Stimulated activated CD4-positive, alpha-beta T cell treated with anti-CD3 and anti-CD28 coated beads, Interleukin-1b, Interleukin-23, amount 100 ng/mL, for 48 hours (primary cell): ENCODE results near the gene HS3ST4.
"Not testable (repeated sequence)": the region's sequence is repeated elsewhere in the genome, so short reads cannot be mapped to it uniquely, and the experiment has no call there.

Experiments
- DNase-seq: peaks from one replicate; pipeline ENCODE4 v3.0.0-alpha.2; 2020

The HS3ST4 gene

DNA sequence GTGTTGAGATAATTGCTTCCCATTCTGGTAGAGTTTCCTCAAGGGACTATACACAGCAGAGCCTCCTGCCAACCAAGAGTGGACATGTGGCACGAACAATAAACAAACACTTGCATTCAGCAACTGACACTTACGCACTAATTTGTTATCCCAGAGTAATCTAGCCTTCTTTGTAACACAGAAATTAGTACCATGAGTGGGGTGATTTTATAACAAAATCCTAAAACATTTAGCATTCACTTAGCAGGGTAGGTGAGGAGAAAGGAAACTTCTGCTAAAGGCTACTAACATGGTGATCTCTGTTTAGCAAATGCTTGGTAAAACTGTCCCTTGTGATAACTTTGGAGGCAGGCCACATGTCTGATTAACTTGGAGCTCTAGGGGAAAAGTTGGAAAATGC is 325.2 kb downstream of the HS3ST4 start:
- DNase-seq, result no peak

DNA sequence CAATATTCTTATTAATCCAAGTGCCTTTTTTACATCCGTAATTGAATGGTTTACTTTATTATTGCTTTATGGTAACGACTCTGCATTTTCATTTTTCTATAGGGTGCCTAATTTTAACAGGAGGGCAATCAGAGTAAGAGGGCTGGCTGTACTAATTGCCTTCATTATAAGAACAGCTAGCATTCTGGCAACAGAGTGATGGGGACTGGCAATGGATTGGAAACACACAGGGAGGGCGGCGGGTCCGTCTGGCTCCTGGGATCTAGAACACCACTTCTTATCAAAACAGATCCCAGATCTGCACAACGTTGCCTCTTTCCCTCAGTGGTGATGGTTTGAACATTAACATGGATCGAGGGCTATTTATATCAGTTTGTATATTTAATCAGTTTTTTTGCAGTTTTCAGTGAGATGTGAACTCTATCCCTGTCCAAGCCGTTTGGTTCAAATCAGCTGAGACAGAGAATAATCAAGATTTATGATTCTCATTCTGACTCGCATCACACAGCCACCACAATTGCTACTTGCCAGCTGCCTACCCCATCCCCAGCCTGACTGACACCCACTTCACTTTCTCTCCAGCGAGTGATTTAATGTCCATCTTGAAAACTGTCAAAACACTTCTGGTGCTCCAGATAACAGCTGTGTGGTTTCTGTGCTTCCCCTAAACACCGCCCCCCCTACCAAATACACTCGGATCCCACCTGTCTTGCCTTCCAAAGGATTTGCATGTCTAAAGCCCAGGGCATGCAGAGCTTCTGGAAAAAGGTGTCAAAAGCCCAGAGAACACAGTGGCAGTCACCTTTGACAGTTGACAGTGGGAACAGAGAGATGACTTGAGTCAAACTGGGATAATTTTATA is 327.9 kb downstream of the HS3ST4 start:
- no peak for DNase-seq

DNA sequence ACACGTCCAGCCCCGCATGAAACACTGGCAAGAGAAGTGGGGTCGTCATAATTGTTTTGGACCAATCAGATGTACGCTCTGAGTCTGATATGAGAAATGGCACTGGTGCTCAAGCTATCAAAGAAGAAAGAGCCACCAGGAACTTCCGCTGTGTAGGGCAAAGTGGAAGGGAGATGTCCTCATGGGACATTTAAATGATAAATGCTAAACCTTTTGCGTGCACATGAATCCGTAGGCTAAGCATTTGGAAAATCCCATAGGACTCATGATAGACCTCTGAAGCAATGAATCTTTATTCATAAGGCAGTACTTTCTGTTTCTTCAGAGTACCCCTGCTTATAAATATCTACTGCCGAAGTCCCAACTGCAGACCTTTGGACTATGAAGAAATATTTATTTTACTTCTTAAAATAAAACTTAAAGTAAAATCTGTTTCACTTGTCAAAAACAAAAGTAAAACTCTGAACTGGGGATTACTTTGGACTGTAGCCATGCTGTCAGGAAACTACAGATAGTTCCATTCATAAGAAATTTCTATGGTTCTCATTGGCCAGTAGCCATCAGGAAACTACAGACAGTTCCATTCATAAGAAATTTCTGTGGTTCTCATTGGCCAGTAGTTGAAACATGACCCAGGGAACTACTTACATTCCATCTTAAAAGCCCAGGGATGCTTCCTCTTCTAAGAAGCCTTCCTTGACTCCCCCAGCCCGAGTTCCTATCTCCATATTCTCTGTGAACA is 335.1 kb downstream of the HS3ST4 start:
- DNase-seq, result no peak

DNA sequence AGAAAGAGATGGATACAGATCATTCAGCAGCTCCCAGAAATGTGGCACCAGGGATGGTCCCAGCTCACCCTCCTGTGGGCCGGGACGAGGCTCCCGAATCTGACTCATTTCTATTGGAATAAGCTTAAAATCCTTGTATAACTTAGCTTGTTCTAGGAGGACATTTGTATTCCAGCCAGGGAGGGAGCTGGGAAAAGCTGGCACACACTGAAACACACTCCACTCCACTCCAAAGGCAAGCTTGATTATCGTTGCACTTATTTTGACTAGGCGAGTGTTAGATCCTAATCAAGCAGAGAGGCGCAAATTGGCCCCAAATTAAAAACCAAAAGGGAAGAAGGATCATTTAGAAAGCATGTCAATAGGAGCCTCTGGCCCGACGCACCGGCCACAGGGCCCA is 339.5 kb downstream of the HS3ST4 start:
- no peak for DNase-seq

DNA sequence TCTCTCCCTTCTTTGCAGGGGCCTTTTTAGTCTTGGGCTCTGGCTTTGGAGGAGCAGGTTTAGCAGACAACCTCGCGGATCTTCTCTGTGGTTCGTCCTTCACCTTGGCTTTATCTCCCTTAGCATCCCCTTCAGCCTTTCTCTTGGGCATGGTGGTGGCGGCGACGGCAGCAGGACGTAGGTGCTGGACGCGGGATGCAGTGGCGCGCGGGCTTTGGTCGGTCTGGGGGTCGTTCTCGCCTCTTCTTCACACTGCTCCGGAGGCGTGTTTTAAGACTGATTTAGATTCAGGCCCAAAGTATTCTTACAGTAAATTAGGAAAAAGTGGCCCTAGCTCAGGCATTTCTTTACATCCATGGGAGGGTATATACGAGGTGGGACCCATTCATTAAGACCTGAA is 340.9 kb downstream of the HS3ST4 start:
- not testable (repeated sequence) for DNase-seq

DNA sequence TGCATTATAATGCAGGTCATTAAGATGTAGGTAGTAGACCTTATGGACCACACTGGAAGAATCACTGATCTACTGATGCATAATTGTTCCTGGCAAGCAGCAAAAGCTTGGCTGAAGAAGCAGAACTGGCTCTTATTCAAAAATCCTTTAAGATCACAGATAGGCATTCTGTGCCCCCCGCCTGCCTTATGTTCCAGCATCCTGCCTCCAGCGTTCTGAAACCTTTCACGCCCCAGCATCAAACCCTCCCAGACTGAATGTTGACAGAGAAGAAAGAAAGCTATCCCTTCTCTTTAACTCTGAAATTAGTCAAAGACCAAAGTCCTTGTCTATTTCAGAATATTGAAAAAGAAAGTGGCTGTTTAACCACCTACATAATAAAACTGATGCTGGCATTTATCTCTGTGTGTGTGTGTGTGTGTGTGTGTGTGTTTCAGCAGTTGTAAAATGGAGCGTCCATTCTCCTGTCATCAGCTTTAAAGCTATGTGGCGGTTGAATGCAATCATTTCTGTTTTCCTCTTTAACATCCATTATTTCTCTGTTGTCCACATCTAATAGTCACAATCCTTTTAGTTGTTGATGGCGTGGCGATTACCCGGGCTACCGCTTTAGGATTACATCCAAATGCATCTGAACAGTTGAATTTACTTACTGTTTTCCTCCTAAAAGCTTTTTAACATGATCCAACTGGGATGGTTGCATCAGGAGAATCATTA is 350.4 kb downstream of the HS3ST4 start:
- DNase-seq, result no peak

DNA sequence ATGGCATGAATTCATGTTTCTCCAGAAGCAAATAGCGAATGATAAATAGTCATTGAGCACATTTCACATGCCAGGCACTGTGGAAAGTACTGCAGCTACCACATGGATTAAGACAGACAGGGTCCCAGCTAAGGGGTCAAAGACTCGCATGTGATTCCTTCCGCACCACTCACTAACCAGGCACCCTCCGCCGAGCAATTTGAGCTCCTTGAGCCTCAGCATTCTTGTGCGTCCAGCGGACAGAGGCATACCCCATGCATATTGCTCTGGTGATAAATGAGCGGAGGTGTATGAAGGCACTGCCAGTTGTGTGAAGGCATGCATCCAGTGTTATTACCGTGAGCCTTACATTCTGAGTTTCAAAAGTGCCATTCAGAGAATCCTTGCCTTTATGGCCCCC is 358.7 kb downstream of the HS3ST4 start:
- DNase-seq, result no peak

DNA sequence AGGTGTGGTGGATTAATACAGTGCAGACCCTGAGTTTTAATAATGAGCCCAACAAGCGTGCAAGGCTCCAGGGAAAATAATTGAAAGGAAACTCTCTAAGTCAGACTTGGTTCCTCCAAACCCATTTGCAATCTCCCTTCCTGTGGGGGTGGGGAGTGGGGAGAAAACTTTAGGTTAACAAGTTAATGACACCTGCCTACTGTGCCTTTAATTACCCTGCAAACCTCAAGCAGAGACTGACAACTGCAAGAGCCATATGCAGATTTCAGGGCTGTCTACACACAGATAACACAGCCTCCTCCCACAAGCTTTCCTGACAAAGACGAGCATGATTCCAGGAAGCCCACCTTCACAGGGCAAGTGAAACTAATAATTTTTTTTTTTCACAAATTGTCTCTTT is 359.3 kb downstream of the HS3ST4 start:
- DNase-seq, result no peak

DNA sequence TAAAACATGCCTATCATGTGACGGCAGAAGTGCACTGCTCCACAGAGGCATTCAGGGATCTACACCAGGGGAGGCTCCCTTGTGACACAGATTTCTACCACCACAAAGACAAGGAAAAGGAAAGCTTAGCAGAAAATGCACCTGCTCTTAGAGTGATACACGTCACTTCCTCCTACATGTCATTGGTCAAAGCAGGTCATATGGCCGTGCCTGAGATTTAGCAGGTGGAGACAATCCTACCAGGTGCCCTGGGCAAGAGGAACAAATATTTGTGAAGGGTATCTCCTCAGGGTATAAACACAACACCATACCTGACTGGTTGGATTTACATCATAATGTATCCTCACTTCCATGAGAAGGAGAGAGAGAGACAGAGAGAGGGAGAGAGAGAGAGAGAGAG is 362.1 kb downstream of the HS3ST4 start:
- DNase-seq, result no peak

DNA sequence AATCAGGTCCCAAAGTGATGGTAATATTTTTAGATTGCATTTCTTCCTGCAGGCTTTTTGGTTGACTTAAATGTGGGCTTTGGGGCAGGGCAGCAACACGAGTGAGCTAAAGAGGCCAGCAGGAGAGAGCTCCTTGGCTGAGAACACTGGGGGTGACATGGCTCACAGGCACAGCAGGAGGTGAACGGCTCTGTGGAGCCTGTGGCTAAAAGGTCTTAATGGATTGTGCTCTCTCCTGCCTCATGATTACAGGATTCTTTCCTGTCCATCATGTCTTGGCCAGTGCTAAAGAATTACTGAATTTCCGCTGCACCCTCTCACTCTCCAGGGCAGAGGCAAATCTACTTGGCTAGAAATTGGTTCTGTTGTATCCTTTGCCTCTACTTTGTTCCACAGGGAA is 366.6 kb downstream of the HS3ST4 start:
- DNase-seq, result no peak

DNA sequence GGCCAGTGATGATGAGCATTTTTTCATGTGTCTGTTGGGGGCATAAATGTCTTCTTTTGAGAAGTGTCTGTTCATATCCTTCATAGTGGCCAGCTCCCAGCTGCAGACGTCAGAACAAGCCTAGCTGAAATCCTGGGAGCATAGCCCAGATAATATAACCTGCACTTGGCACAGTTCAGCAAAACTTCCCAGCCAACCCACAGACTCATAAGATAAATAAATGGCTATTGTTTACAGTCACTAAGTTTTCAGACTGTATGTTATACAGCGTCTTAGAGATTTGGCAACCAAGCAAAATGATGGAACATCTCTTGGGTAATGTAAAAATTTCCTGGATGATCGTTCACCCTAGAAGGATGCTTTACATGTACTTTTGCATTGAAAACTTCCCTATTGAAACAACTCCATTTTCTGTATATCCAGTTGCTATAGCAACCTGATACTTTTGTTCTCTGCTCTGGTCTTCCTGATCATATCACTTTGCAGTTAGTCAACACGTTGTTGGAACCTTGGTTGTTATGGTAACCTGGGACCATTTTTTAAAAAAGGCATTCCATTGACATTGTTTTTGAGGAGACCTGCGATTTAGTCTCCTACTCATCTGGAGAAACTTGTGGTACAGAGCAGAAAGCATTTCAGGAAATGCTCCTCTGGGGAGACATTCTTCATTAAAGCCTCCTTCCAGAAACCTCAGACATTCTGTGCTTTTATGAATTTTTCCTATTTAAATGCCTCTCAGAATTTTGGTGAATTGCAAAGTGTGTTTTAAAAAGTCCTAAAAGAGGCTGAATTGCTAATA is 378.7 kb downstream of the HS3ST4 start:
- DNase-seq, result no peak

DNA sequence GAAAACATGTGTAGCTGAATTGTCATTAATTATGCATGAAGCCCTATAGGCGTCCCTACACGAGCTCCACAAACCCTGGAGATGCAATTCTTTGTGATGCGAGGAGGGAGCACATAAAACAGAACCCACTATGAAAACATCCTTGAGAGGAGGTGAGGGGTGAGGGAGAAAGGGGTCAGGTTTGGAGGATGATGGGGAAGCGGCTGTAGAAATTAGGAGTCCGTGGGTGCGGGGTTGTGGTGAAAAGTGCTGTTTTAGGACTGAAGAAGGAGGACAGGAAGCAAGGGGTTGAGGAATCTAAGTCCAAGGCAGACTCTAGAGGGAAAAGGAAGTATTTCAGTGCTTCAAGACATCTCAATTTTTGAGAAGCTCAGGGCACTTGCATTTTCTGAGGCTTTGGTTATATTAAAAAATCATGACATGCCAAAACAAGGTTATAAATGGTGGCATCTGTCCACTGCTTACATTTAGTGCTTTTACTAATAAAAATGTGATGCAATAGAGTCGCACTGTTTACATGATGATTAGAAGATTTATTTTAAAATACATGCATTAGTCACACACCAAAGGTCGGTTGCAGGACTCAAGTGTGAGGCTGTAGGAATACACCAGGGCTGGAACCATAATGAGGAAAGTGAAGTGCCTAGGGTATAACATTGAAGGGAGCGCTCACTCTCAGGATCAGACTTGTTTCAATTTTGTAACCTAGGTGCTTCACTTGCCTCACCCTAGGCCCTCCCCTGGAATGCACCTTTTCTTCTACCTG is 379.5 kb downstream of the HS3ST4 start:
- no peak for DNase-seq

DNA sequence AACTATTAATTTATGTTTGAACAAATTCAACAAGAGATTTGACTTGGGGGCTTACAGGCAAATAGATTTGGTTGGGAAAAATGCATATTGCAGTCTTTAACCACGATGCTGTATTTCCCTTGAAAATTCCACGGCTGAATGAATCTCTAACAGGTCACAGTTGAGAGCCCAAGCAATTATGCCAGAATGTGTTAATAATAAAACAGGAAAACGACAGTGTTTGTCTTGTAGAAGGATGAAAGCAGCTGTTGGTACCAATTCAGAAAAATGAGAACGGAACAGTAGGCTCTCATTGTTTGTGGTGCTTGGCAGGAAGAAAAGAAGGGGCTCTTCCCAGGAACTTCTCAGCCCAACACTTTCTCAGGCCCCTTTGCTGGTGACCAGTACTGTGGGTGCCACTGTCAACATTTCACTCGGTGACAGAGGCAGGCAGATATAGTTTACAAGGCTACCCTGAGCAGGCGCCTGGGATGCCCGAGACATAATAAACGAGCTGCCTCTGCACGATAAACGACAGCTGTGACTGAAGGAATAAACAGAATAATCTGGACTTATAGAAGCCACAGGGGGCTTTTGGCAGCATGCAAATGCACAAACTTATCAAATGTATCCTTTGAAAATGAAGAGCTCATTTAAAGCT is 387.1 kb downstream of the HS3ST4 start:
- DNase-seq, result no peak

DNA sequence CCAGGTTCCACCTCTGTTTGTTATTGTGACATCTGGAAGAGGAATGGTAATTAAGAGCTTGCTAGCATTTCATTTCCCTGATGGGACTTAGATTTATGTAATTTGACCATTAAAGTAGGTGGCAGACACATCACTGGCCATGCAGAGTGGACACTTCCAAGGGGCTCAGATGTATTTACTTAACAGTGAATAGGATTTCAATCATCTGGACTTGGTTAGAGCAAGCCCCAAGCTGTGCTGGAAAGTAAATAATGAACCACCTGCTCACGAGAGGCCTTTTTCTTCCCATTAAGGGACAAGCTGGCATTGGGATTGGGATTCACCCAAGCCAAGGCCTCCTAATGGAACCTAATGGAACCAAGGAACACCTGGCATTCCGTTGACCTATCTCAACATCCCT is 395.3 kb downstream of the HS3ST4 start:
- DNase-seq, result no peak

DNA sequence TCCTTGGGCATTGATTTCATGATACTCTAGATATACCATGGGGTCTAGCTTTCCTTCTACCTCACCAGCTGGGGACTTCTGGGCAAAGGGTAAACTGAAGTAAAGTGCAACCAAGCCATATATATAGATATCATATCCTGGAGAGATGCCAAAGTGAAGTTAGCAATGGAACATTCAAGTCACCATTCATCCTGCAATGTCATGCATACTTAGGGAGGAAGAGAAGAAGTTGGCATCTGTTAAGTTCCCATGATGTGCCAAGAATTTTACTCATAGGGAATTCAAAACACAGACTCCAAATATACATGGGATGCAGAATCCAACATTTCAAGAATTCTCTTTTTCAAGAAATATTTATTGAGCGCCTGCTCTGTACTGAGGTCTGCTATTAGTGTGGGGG is 399.8 kb downstream of the HS3ST4 start:
- DNase-seq, result no peak

DNA sequence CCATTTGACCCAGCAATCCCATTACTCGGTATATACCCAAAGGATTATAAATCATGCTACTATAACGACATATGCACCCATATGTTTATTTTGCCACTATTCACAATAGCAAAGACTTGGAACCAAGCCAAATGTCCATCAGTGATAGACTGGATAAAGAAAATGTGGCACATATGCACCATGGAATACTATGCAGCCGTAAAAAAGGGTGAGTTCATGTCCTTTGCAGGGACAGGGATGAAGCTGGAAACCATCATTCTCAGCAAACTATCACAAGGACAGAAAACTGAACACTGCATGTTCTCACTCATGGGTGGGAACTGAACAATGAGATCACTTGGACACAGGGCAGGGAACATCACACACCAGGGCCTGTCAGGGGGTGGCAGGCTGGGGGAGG is 406.4 kb downstream of the HS3ST4 start:
- DNase-seq, result not testable (repeated sequence)

DNA sequence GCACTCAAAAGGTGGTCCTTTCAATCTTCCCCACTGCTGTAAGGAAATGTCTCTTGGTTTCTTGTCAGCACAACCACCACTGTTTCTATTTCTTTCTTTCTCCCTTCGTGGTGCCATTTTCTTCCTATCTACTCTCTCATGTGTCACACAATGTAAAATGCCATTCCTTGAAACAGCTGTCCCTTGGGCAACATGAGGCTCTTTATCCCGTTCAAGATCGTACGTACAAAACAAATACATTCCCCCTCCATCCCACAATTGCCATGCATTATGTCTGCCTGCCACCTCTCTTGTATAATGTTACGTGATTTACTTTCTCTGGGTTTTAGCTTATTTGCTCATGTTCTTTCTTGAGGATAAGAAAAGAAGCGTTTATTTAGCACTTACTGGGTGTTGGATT is 410.6 kb downstream of the HS3ST4 start:
- DNase-seq, result no peak

DNA sequence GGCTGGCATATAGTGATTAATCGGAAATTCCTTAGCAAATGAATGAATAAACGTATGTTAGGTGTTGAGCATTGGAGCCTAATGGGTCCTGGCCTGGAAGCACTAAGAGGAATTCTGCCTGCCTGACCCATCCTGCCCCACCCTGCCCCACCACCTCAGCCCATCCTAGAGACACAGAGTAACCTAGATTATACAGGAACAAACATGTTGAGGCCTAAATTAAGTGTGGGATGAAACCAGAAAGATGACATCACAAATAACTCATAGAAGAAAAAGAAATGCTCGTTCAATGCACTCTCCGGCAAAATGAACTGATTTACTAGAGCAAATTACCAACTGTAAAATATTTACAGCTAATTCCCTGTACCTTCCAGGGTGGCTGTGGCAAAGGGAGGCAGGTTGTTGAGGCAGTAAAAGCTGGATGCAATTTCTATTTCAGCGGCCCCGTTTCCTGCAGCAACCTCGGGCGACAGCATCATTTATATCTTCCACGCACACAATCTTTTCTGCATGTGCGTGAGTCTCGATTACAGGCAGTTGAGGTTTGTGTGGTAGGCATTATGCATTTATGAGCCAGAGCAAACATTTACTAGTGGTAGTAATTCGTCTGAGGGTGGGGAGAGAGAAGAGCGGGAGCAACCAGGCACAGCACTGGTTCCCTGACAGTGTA is 417.2 kb downstream of the HS3ST4 start:
- DNase-seq, result no peak

DNA sequence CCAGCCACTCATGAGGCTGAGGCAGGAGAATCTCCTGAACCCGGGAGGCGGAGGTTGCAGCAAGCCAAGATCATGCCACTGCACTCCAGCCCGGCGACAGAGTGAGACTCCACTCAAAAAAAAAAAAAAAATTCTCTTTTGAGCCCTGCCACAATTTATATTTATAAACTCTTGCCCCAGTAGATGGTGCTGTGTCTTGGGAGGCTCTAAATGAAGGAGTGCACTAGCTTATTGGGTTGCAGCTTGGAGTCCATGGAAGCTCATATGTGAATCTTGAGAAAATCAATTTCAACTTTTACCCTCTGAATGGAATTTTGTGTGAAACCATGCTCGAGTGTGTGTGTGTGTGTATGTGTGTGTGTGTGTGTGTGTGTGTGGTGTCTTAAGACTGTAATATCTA is 420.1 kb downstream of the HS3ST4 start:
- DNase-seq, result no peak

DNA sequence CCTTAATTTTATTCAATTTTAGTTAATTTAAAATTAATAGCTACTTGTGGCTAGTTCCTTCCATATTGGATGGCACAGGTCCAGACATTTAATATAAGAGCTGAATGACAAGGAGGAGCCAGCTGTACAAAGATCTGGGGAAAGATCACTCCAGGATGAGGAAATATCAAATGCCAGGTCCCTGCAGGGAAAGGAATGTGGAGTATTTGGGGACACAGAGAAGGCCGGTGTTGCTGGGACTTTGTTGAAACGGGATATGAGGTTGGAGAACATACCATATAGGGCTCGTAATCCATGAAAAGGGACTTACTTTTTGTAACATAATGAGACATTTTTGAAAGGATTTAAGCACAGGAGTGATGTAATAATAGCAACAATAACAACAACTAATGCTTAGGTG is 426.8 kb downstream of the HS3ST4 start:
- no peak for DNase-seq

DNA sequence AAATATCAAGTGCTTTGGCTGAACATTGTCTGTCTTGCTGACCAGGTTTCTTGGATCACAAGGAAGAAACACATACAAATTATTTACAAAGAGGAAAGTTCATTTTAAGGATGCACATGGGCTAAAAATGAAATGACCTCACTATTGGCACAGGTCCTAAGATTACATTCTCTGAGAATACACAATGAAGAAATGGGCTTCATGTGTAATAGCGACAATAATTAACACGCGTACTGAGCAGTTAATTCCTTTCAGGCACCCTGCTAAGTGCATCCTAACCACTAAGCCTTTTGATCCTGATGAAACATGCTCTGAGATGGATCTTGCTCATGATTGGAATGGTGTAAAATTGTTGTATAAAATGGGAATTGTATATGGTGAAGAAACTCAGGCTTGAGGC is 429.0 kb downstream of the HS3ST4 start:
- DNase-seq, result no peak
